MCF 10A (cell line): Measurements from ENCODE around the gene GRID1. TPM values are rescaled to one million over a fixed set of nuclear protein-coding genes. Genes with fewer than 3 reads are reported as not detected.

Source experiments
- BruUV-seq: library from RNA; stranded (reverse); fragments of 400-500 nt; replicated peaks from 2 replicates; lab custom pipeline; 2021; lab: Mats Ljungman, UMichigan
- CTCF ChIA-PET: fragments of 300-600 bp; sonication (Branson Sonifier 250); formaldehyde crosslinking; extraction: SDS; loops from one replicate; lab custom pipeline; 2021; ENCODE audit warnings: antibody characterized with exemption, inconsistent platforms; lab: Yijun Ruan, JAX
- POLR2A ChIA-PET: fragments of 300-600, 350-650 bp; sonication (Branson Sonifier 250); formaldehyde crosslinking; extraction: SDS; loops from one replicate; lab custom pipeline; 2020; ENCODE audit warnings: antibody characterized with exemption, inconsistent platforms; lab: Yijun Ruan, JAX
- DNase-seq: peaks from one replicate; pipeline ENCODE4 v3.0.0-alpha.2; 2018; ENCODE audit not compliant: unreplicated experiment
- H3K27ac Mint-ChIP-seq: one replicate; pipeline ENCODE4 v1.8.0; 2022; ENCODE audit warnings: mild to moderate bottlenecking, low read depth, mixed read lengths; ENCODE audit not compliant: unreplicated experiment
- H3K27me3 Mint-ChIP-seq: one replicate; pipeline ENCODE4 v1.8.0; 2022; ENCODE audit warnings: mixed read lengths; ENCODE audit not compliant: insufficient read depth, unreplicated experiment
- H3K36me3 Mint-ChIP-seq: one replicate; pipeline ENCODE4 v1.8.0; 2022; ENCODE audit warnings: mild to moderate bottlenecking, moderate library complexity, mixed read lengths; ENCODE audit not compliant: insufficient read depth, unreplicated experiment
- H3K4me1 Mint-ChIP-seq: one replicate; pipeline ENCODE4 v1.8.0; 2022; ENCODE audit warnings: mixed read lengths; ENCODE audit not compliant: insufficient read depth, unreplicated experiment
- H3K4me3 Mint-ChIP-seq: one replicate; pipeline ENCODE4 v1.8.0; 2022; ENCODE audit warnings: mild to moderate bottlenecking, moderate library complexity, mixed read lengths; ENCODE audit not compliant: unreplicated experiment
- H3K9me3 Mint-ChIP-seq: one replicate; pipeline ENCODE4 v1.8.0; 2022; ENCODE audit warnings: mixed read lengths; ENCODE audit not compliant: unreplicated experiment
- intact Hi-C: fragments of 100-400 bp; cut with micrococcal nuclease; formaldehyde crosslinking; loops from 2 replicates; pipeline ENCODE4 v1.14.1; 2022
- total RNA-seq: library from RNA; stranded (reverse); gene quantifications from 2 replicates; pipeline ENCODE4 v1.2.3, GENCODE V29; 2022
- TF ChIP-seq, protein P1 (sequence below): fragments of 200-600 bp; IDR thresholded peaks from one replicate; pipeline ENCODE4 v1.8.0; 2022; ENCODE audit warnings: antibody characterized with exemption, mild to moderate bottlenecking; ENCODE audit not compliant: unreplicated experiment

GRID1 gene
- total RNA-seq, 1 experiment from 2014 or later, result not detected

DNA sequence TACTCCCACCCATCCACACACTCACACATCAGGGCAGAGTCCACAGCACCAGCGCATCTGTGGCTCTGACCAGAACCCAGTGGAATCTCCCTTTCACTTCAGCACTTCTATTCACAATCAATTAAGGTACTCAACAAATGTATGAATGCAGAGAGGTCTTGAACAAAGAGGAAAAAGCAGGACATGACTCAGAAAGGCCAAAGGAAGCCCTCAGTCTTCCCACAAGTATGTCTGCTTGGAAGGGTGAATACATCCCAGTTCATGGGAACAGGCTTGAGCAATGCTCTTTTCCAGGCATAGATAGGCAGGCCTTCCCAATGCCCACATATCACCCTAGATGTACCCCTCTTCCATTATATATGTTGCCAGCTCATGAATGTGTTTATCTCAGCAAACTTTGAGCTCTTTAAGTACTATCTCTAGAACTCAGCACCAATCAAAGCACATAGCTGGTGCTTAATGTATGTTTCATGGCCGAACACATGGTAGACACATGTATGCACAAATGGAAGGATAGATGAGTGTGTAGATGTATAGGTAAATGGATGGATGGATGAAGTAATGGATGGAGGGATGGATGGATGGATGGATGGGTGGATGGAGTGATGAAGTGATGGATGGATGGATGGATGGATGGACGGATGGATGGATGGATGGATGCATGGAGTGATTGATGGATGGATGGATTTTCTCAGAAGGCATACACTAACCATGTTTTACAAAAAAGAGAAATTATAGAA lies 507.6 kb downstream of the GRID1 start:
- Mint-ChIP-seq H3K4me1 (no peaks in the 10 kb centered on the region), H3K4me3 (no peak overlapping the region), H3K27ac (no peak overlapping the region), H3K36me3 (no peaks in the 10 kb centered on the region), H3K9me3 (peaks cover 34% of the 10 kb centered on the region), H3K27me3 (no peaks in the 10 kb centered on the region)
- no peak for DNase-seq
- intact Hi-C loops, result no loop called here
- ChIA-PET CTCF (no interaction called here), POLR2A (no interaction called here)
- no TSS peak for BruUV-seq
- TF ChIP-seq, protein P1, sequence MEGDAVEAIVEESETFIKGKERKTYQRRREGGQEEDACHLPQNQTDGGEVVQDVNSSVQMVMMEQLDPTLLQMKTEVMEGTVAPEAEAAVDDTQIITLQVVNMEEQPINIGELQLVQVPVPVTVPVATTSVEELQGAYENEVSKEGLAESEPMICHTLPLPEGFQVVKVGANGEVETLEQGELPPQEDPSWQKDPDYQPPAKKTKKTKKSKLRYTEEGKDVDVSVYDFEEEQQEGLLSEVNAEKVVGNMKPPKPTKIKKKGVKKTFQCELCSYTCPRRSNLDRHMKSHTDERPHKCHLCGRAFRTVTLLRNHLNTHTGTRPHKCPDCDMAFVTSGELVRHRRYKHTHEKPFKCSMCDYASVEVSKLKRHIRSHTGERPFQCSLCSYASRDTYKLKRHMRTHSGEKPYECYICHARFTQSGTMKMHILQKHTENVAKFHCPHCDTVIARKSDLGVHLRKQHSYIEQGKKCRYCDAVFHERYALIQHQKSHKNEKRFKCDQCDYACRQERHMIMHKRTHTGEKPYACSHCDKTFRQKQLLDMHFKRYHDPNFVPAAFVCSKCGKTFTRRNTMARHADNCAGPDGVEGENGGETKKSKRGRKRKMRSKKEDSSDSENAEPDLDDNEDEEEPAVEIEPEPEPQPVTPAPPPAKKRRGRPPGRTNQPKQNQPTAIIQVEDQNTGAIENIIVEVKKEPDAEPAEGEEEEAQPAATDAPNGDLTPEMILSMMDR, result no peak

DNA sequence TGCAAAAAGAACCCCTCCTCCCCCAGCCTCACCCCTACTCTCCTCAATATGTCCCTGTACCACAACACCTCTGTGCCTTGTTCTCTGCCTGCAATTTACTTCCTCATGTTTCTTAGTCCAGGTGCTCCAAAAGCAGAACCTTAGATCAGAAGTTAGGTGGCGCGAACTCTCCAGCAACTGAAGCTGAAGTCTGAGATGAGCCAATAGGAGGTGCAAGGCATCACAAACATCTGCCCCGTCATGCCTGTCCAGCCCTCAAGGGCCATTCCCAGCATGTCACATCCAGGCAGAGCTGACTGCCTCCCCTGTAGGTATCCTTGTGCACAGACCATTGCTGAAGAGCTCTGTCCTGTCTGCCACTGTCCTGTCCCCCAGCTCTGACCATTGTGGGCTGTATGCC lies 508.8 kb downstream of the GRID1 start:
- H3K27me3 Mint-ChIP-seq, result no peaks in the 10 kb centered on the region
- peaks cover 36% of the 10 kb centered on the region for H3K9me3 Mint-ChIP-seq
- H3K4me3 Mint-ChIP-seq, result no peak overlapping the region
- ChIA-PET POLR2A (no interaction called here), CTCF (no interaction called here)
- no peak for DNase-seq
- intact Hi-C loops, result no loop called here
- BruUV-seq, result no TSS peak
- H3K27ac Mint-ChIP-seq, result no peak overlapping the region
- H3K4me1 Mint-ChIP-seq, result no peaks in the 10 kb centered on the region
- TF ChIP-seq, protein P1, result no peak
- H3K36me3 Mint-ChIP-seq, result no peaks in the 10 kb centered on the region

DNA sequence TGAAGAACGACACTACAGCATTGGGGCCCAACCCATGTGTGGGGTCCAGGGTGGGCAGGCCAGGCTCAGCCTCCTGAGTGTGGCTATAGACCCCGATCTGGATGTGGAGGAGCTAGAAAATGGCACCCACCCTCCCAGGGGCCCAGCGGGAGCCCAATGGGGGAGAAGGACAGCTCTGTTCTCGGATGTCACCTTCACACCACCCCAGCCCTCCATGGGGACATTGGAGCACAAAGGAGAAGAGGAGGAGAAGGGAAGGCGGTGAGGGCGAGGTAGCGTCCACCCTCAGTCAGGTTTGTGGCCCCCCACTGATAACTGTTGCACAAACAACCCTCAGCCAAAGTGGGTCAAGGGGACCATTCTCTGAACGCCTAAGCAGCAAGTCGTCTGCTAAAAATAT lies 509.3 kb downstream of the GRID1 start:
- intact Hi-C loops, result no loop called here
- Mint-ChIP-seq H3K27me3 (no peaks in the 10 kb centered on the region), H3K4me1 (no peaks in the 10 kb centered on the region), H3K27ac (no peak overlapping the region), H3K9me3 (peaks cover 38% of the 10 kb centered on the region), H3K4me3 (no peak overlapping the region), H3K36me3 (no peaks in the 10 kb centered on the region)
- no TSS peak for BruUV-seq
- POLR2A ChIA-PET, result no interaction called here
- no peak for DNase-seq
- TF ChIP-seq, protein P1, result no peak
- CTCF ChIA-PET, result no interaction called here

DNA sequence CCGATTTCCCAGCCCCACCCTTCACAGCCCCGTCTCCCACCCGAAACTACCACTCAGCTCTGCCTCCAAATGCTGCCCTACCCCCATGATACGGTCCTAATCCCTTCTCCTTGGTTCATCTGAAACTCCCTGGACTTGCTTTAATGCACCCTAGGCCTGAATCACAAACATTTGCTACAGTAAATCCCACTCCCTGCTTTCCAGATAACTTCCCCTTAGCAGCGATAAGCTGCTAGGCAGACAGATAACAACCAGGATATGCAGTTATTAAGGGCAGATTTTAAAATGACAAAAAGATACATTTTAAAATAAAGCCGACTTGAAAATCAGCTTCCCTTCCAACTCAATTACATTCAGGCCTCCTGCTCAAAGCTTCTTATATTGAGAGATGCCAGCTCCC lies 514.7 kb downstream of the GRID1 start:
- no peak overlapping the region for H3K27ac Mint-ChIP-seq
- no peaks in the 10 kb centered on the region for H3K4me1 Mint-ChIP-seq
- CTCF ChIA-PET, result interaction anchor here (0.6 kb wide), 1 partner anchor 9 kb away, joined by 3 read pairs; no protein-coding TSS in a partner anchor
- intact Hi-C loops, result no loop called here
- BruUV-seq, result no TSS peak
- POLR2A ChIA-PET, result no interaction called here
- peaks cover 42% of the 10 kb centered on the region for H3K9me3 Mint-ChIP-seq
- no peak overlapping the region for H3K4me3 Mint-ChIP-seq
- H3K27me3 Mint-ChIP-seq, result no peaks in the 10 kb centered on the region
- TF ChIP-seq, protein P1, result no peak
- DNase-seq, result no peak
- no peaks in the 10 kb centered on the region for H3K36me3 Mint-ChIP-seq
